Measurements from ENCODE around the gene LMO1.

The LMO1 gene

DNA sequence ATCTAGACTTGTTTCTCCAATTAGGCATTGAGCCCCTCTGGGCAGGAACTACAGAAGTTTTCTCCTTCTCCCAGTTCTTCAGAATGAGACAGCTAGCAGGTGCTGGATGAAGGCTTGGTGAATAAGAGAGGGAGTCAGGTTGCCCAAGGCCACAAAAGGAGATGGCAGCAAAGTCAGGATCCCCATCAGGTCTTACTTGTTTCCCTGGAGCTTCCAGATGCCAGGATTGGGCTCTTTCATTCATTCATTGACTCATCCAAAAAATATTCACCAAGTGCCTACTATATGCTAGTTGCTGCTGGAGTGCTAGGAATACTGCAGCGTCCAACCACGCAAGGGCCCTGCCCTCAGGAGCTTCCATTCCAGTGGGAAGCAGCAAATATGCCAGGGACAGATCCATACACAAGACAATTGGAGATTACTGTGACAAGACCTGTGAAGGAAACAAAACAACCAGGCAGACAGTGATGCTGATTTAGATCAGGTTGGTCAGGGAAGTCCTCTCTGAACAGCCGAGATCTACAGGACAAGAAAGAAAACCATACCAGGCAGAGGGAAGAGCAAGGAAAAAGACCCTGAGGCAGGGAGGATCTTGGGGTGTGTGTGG, 24.6 kb upstream of the LMO1 start:
- no peak for DNase-seq

DNA sequence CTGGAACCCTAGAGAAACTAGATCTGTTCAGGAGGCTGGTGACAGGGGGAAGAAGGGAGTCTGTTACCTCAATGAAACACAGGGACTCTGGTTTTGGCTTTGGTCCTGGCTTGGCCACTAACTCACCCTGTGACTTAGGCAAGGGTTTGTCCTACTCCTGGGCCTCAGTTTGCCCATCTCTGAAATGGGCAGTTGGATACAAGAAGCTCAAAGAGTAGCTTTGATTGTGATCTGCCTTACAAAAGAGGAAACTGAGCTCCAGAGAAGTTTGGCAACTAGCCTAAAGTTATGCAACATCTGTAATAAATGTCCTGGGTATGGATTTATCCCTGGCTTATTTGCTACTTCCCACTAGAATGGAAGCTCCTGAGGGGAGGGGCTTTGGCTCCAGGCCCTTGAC, 24.0 kb upstream of the LMO1 start:
- DNase-seq, result no peak

GRCh38 chr11:8287297-8287696, 23.6 kb upstream of the LMO1 start:
- DNase-seq, result no peak

- DNase-seq, result no peak
These were observed 23.2 kb upstream of the LMO1 start for GRCh38 chr11:8286886-8287285.

DNA sequence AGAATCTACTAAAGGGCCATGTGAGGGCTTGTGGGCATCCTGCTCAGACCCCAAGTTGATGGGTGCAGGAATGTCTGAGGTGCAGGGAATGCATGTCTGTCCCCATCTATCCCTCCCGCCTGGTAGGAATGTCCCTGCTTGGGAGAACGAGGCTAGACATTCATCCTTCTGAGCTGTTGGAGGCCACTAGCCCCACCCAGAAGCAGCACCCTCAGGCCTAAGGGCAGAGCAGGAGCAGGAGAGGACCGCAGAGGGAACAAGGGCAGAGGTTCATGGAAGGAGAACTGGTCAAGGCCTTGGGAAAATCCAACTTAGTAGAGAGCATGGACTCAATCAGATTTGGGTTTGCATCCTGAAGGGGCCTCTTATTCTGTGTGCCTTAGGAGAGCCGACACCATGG, 22.1 kb upstream of the LMO1 start:
- DNase-seq, result no peak

- DNase-seq, result no peak
These were observed 21.6 kb upstream of the LMO1 start for GRCh38 chr11:8285228-8285627.

- DNase-seq, result no peak
These were observed 20.0 kb upstream of the LMO1 start for GRCh38 chr11:8283465-8284230.

DNA sequence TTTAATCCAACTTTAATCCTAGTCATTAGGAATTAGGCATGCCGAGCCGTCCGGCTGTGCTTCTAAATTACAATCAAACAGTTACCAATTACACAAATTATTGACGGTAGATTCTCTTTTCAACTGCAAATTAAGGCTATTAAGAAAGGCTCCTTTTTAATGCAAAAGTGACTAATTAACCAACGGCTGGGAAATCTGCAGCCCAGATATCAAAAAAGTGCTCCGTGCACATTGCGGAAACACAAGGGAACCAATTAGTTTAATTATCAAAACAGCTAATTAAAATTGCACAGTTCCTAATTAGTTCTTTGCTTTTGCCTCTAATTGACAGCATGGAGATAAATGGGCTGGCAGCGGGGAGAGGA, 19.4 kb upstream of the LMO1 start:
- no peak for DNase-seq

- no peak for DNase-seq
These were observed 19.0 kb upstream of the LMO1 start for GRCh38 chr11:8282631-8283030.

- DNase-seq, result no peak
These were observed 17.6 kb upstream of the LMO1 start for GRCh38 chr11:8281266-8281665.

GRCh38 chr11:8277691-8278090, 14.0 kb upstream of the LMO1 start:
- no peak for DNase-seq

- no peak for DNase-seq
These were observed 12.8 kb upstream of the LMO1 start for GRCh38 chr11:8276528-8276927.

DNA sequence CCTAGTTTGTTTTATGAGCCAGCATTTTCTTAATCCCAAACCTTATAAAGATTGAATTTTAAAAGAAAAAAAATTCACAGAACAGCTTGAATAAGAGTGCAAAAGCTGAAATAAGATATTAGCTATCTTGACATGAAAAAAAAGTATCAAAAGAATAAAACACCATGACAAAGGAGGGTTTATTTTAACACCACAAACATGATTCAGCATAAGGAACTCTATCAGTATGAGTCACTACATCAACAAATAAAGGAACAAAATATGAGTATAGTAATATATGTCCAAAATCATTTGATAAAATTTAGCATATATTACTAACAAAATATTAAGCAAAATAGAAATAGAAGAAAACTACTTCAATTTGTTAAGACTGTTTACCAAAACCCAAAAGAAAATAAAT, 9.6 kb upstream of the LMO1 start:
- no peak for DNase-seq

DNA sequence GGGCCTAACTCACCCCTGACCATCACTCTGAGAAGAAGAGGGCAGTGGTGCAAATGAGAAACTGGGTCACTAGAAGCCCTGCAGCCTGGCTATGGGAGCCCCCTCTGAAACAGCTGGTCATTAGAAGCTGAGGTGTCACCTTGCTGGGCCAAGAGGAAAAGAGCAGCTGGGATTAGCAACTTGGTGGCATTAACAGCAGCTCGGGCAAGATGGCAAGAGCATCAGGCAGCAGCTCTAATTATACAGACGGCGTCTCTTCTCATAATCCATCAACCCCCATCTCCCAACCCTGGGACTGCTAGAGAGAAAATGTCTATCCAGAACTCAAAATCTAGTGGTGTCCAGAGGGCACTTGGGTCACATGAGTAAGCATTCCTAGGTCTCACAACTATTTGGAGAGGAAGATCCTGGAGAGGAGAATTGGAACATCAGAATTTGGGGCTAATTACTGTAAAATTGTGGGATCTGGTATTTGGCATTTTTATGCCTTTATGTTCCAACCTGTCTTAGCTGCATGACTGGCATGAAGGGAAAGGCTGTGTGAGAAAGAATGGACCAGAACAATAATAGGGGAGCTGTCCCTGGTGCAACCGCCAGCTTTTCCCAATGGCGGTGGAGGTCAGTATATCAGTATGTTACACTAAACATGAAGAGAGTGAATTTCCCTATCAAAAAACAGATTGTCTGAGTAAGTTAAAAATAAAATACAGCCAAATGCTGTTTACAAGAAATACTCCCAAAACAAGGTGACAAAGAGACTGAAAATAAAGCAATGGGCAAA, 7.6 kb upstream of the LMO1 start:
- no peak for DNase-seq

DNA sequence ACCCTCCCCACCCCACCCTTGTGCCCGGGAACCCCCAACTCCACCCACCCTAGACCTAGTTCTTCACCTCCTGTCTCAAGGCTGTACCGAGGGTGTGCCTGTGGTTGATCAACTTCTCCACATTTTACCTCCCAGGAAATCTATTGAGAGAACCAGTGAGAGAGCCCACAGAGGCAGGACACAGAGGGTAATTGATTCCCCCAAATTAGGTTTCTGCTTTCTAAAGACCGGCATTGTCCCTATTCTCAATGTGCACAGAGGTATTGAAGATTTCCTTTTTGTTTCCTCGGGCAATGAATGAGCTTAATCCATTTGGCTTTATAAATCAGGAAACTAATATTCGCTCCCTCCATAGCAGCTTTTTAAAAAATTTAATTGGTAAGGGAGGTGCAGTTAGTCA, 6.0 kb upstream of the LMO1 start:
- DNase-seq, result no peak

DNA sequence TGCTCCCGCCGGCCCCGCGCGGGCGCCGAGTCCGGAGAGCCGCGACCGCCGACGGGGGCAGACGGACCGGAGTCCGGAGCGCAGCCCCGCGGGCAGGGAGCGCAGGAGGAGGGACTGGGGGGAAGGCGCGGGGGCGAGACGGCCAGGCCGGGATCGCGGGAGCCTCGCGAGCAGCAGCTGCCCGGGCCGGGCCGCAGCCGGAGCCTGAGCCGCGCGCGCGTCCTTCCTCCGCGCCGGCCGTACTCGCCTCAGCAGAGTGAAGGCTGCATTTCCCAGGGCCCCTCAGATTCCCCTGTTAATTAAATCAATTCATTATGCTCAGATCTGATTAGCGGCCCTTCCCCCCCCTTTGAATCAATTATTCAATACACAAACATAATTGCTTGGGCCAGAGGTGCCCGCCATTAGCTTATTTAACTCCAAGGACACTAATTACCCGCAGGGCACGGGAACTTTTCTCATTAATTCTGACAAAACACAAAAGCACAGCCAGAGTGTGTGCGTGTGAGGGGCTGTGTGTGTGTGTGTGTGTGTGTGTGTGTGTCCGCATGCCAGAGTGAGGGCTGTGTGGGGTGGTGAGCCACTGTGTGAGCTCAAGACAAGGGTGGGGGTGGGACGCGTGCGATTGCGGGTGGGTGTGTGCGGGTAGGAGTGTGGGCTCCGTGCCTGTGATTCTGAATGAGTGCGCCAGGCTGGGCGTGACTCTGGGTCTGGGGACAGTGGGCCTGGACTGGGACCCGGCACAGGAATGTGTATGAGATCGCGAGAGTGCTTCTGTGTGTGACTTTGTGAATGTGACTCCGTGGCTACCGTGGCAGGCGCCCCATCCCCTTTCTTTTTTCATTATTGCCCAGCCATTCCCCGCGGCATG, 5.1 kb upstream of the LMO1 start:
- no peak for DNase-seq

DNA sequence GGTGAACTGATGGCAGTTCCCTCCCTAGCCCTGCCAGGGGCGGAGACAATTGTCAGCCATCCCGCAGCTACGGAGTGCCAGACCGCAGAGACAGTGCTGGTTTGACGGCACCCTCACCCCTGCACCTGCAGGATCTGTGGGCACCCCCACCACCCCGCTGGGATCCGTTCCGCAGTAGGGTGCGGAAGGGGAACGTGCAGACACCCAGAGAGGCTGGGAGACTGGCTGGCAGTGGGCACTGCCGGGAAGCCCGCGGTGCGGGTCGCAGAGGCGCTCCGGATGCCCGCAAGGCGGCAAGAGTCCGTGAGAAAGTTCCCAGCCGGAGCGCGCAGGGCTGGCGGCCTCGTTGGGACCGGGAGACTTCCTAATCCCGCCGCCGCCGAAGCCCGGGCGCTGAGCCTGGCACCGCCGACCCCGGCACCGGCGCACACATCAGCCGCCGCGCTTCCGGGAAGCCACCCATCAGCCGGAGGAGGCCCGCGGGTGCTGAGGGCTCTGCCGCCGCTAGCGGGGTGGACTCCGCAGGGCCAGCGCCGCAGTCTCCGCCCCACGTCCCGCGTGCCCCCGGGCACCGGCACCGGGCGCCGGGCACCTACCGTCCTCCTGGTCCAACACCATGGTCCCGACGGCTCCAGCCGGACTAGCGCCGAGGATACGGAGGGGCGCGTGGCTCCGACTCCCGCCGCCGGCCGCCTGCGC, 4.3 kb upstream of the LMO1 start:
- DNase-seq, result no peak

- no peak for DNase-seq
These were observed 3.6 kb upstream of the LMO1 start for GRCh38 chr11:8267280-8267679.

- DNase-seq, result no peak
These were observed 2.9 kb upstream of the LMO1 start for GRCh38 chr11:8266246-8267241.

DNA sequence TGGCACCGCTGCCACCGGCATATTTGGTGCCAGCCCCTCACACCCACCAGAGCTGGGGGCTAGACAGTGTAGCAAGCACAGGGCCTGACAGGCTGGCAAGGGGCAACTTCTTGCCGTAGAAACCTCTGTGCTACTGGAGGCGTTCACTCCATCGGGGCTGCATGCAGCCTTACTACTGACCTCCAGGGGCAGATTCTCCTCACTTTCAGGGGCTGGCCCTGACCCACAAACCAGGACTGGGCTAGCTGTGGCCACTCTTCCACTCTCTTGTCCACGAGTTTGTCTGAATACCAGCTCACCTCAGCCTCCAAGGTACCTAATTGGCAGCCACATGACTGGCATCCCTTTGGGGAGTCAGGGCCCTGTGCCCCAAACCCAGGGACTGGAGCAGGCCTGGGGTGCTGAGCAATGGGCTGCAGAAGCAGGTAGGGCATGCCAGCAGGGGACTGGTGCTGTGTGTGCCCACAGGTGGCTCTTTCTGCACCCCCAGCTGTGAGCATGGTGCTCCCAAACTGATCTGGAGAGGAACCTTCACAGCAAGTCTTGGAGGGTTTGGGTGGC, 2.1 kb upstream of the LMO1 start:
- no peak for DNase-seq
